MCF 10A (cell line): ENCODE measurements around the gene RFX4. TPM values are rescaled to one million over a fixed set of nuclear protein-coding genes. Genes with fewer than 3 reads are reported as not detected.

ENCODE experiments used
- BruUV-seq: library from RNA; stranded (reverse); fragments of 400-500 nt; replicated peaks from 2 replicates; lab custom pipeline; 2021; lab: Mats Ljungman, UMichigan
- CTCF ChIA-PET: fragments of 300-600 bp; sonication (Branson Sonifier 250); formaldehyde crosslinking; extraction: SDS; loops from one replicate; lab custom pipeline; 2021; ENCODE audit warnings: antibody characterized with exemption, inconsistent platforms; lab: Yijun Ruan, JAX
- POLR2A ChIA-PET: fragments of 300-600, 350-650 bp; sonication (Branson Sonifier 250); formaldehyde crosslinking; extraction: SDS; loops from one replicate; lab custom pipeline; 2020; ENCODE audit warnings: antibody characterized with exemption, inconsistent platforms; lab: Yijun Ruan, JAX
- DNase-seq: peaks from one replicate; pipeline ENCODE4 v3.0.0-alpha.2; 2018; ENCODE audit not compliant: unreplicated experiment
- H3K27ac Mint-ChIP-seq: one replicate; pipeline ENCODE4 v1.8.0; 2022; ENCODE audit warnings: mild to moderate bottlenecking, low read depth, mixed read lengths; ENCODE audit not compliant: unreplicated experiment
- H3K27me3 Mint-ChIP-seq: one replicate; pipeline ENCODE4 v1.8.0; 2022; ENCODE audit warnings: mixed read lengths; ENCODE audit not compliant: insufficient read depth, unreplicated experiment
- H3K36me3 Mint-ChIP-seq: one replicate; pipeline ENCODE4 v1.8.0; 2022; ENCODE audit warnings: mild to moderate bottlenecking, moderate library complexity, mixed read lengths; ENCODE audit not compliant: insufficient read depth, unreplicated experiment
- H3K4me1 Mint-ChIP-seq: one replicate; pipeline ENCODE4 v1.8.0; 2022; ENCODE audit warnings: mixed read lengths; ENCODE audit not compliant: insufficient read depth, unreplicated experiment
- H3K4me3 Mint-ChIP-seq: one replicate; pipeline ENCODE4 v1.8.0; 2022; ENCODE audit warnings: mild to moderate bottlenecking, moderate library complexity, mixed read lengths; ENCODE audit not compliant: unreplicated experiment
- H3K9me3 Mint-ChIP-seq: one replicate; pipeline ENCODE4 v1.8.0; 2022; ENCODE audit warnings: mixed read lengths; ENCODE audit not compliant: unreplicated experiment
- intact Hi-C: fragments of 100-400 bp; cut with micrococcal nuclease; formaldehyde crosslinking; loops from 2 replicates; pipeline ENCODE4 v1.14.1; 2022
- total RNA-seq: library from RNA; stranded (reverse); gene quantifications from 2 replicates; pipeline ENCODE4 v1.2.3, GENCODE V29; 2022
- TF ChIP-seq, protein P1 (sequence below): fragments of 200-600 bp; IDR thresholded peaks from one replicate; pipeline ENCODE4 v1.8.0; 2022; ENCODE audit warnings: antibody characterized with exemption, mild to moderate bottlenecking; ENCODE audit not compliant: unreplicated experiment

Gene RFX4
- total RNA-seq, 1 experiment from 2014 or later, result not detected

DNA sequence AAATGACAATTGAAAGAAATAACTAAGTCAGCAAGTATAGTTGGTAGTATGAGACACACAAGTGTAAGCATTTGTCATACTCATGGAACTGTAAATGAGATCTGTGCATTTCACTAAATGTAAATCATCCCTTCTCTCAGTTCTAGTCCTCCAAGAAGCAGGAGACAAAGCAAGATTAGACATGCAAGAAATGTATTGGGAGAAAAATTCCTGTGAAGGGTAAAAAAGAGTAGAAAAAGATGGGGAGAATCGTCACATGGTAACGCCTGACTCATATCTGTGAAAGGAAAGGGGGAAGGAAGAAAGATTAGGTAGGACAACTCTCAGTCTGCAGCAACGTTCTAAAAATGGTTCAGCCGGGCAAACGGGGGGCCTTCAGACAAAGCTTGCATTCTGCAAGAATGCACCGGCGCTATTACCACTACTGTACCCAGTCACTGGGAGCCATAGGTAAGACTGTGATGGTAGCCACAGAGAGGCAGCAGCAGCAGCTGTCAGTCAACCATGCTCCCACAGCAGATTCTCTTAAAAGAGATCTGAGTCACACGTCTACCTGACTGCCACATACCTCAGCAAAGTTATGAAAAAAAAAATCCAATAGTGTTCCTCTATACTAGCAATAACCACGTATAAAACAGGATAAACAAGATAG is 18.0 kb upstream of the RFX4 start:
- Mint-ChIP-seq H3K4me3 (no peak overlapping the region), H3K4me1 (no peaks in the 10 kb centered on the region), H3K27me3 (no peaks in the 10 kb centered on the region), H3K9me3 (no peaks in the 10 kb centered on the region), H3K27ac (no peak overlapping the region), H3K36me3 (no peaks in the 10 kb centered on the region)
- no TSS peak for BruUV-seq
- DNase-seq, result no peak
- intact Hi-C loops, result no loop called here
- TF ChIP-seq, protein P1, sequence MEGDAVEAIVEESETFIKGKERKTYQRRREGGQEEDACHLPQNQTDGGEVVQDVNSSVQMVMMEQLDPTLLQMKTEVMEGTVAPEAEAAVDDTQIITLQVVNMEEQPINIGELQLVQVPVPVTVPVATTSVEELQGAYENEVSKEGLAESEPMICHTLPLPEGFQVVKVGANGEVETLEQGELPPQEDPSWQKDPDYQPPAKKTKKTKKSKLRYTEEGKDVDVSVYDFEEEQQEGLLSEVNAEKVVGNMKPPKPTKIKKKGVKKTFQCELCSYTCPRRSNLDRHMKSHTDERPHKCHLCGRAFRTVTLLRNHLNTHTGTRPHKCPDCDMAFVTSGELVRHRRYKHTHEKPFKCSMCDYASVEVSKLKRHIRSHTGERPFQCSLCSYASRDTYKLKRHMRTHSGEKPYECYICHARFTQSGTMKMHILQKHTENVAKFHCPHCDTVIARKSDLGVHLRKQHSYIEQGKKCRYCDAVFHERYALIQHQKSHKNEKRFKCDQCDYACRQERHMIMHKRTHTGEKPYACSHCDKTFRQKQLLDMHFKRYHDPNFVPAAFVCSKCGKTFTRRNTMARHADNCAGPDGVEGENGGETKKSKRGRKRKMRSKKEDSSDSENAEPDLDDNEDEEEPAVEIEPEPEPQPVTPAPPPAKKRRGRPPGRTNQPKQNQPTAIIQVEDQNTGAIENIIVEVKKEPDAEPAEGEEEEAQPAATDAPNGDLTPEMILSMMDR, result no peak
- ChIA-PET CTCF (no interaction called here), POLR2A (no interaction called here)

DNA sequence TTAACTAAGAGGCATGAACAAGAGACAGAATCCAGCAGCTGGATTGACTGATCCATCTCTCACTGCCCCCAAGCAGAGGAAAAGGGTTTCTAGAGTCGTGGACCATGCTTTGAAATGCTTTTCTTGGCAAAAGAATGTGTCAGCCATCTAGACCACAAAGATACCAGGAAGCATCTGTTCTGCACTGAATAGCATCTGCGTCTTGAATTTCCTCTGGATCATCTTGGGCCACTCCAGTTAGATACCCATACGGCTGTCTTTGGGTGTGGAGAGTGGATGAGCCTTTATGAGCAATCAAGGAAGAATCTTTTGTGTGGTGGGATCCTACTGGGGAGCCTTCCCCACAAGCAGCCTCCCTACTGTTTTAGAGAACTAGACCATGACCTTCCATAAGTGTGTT is 16.0 kb upstream of the RFX4 start:
- ChIA-PET CTCF (no interaction called here), POLR2A (interaction anchor here (0.6 kb wide), 1 partner anchor 52 kb away, joined by 3 read pairs; no protein-coding TSS in a partner anchor)
- intact Hi-C loops, result no loop called here
- Mint-ChIP-seq H3K27ac (no peak overlapping the region), H3K4me3 (no peak overlapping the region), H3K36me3 (no peaks in the 10 kb centered on the region), H3K9me3 (no peaks in the 10 kb centered on the region), H3K27me3 (no peaks in the 10 kb centered on the region), H3K4me1 (no peaks in the 10 kb centered on the region)
- TF ChIP-seq, protein P1, result no peak
- BruUV-seq, result no TSS peak
- DNase-seq, result no peak

DNA sequence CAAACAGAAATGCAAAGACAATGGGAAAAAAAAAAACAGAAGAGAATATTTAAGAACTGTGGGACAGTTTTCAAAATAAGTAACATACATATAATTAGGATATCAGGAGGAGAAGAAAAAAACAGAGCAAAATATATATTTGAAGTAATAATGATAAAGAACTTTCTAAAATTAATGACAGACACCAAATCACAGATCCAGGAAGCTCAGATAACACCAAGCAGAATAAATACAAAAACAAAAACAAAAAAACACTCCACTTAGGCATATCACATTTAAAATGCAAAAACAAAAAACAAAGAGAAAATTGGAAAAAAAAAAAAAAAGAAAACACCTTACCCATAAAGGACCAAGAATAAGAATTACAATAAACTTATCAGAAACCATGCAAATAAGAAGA is 9.6 kb upstream of the RFX4 start:
- no peak for DNase-seq
- intact Hi-C loops, result no loop called here
- H3K27me3 Mint-ChIP-seq, result peaks cover 26% of the 10 kb centered on the region
- H3K36me3 Mint-ChIP-seq, result no peaks in the 10 kb centered on the region
- H3K9me3 Mint-ChIP-seq, result no peaks in the 10 kb centered on the region
- H3K4me3 Mint-ChIP-seq, result no peak overlapping the region
- BruUV-seq, result no TSS peak
- no peak overlapping the region for H3K27ac Mint-ChIP-seq
- ChIA-PET POLR2A (no interaction called here), CTCF (no interaction called here)
- TF ChIP-seq, protein P1, result no peak
- no peaks in the 10 kb centered on the region for H3K4me1 Mint-ChIP-seq

DNA sequence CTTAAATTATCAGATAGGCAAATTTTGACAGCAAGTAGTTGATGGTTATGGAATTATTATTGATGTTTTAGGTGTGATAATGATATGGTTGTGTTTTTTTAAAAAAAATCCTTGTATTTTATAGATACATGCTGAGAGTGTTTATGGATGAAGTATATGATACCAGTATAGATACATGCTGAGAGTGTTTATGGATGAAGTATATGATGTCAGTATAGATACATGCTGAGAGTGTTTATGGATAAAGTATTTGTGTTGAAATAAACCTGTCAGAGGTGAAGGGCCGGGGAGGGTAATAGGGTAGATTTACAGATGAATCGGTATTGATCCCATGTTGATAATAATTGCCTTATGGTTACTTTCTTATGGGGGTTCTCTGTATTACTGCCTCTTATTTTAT is 6.0 kb upstream of the RFX4 start:
- intact Hi-C loops, result no loop called here
- Mint-ChIP-seq H3K27me3 (peaks cover 35% of the 10 kb centered on the region), H3K27ac (no peak overlapping the region), H3K9me3 (no peaks in the 10 kb centered on the region), H3K4me3 (no peak overlapping the region), H3K4me1 (peaks cover 2% of the 10 kb centered on the region), H3K36me3 (no peaks in the 10 kb centered on the region)
- TF ChIP-seq, protein P1, result no peak
- no peak for DNase-seq
- CTCF ChIA-PET, result no interaction called here
- POLR2A ChIA-PET, result no interaction called here
- no TSS peak for BruUV-seq
